HG02852 (cell line): ENCODE data around the gene ADAM10.
"Not testable (repeated sequence)": the region's sequence is repeated elsewhere in the genome, so short reads cannot be mapped to it uniquely, and the experiment has no call there.

Experiments used
- ATAC-seq: cut with Tn5 transposase; IDR thresholded peaks from one replicate; pipeline ENCODE4 v1.9.1; 2021; ENCODE audit warnings: mild to moderate bottlenecking, moderate library complexity; ENCODE audit not compliant: unreplicated experiment

ADAM10 gene

GRCh38 chr15:58677426-58677825 is 72.1 kb downstream of the ADAM10 start:
- ATAC-seq: no peak

DNA sequence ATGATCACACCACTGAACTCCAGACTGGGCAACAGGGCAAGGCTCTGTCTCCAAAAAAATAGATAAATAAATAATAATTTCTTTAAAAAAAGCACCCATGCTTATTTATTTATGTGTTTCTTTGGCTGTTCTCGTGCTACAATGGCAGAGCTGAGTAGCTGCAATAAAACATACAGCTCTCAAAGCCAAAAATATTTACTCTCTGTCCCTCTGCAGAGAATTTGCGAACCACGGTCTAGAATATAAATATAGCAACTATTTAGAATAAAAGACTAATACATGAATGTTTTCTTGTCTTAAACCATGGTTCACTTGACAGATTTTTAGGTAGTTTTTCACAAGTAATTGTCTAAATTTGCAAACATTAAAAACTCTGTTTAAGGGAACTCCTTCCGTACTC is 72.7 kb downstream of the ADAM10 start:
- no peak for ATAC-seq

- ATAC-seq: no peak
Observed at GRCh38 chr15:58671186-58671585, 78.3 kb downstream of the ADAM10 start.

GRCh38 chr15:58669108-58669507 is 80.4 kb downstream of the ADAM10 start:
- no peak for ATAC-seq

DNA sequence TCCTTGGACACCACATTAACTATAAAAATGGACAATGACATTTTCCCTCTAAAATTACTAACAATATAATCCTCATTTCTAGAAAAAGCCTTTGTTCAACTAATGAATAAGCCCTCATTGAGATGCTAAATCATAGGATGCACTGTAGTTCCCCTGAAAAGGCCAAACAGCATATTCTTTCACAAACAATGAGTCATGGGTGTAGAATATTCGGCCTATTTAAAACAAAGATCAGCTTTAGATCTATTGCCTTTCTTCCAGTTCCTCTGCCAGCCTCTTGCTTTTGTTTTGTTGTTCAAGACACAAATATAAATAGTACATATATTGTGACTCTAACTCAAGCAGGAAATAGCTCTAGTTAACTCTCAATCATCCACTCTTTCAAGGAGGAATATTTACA is 82.5 kb downstream of the ADAM10 start:
- ATAC-seq: no peak

DNA sequence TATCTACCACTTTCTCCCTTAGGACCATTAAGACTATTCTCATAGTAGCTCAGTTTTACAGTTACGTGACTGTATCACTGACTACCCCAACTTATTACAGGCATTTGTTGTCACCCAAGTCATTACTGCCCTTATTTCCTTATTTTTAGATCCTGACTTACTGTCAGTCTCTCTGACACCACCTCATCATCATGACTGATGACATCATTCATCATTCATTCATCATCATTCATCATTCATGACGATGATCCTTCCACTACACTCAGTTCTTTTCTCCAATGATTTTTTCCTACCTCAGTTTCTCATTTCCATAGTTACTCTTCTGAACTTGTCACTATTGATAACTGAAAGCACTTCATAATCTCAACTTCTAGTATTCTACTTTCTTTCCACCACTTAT is 83.8 kb downstream of the ADAM10 start:
- ATAC-seq: no peak

- no peak for ATAC-seq
Observed at GRCh38 chr15:58650102-58650501, 99.4 kb downstream of the ADAM10 start.

DNA sequence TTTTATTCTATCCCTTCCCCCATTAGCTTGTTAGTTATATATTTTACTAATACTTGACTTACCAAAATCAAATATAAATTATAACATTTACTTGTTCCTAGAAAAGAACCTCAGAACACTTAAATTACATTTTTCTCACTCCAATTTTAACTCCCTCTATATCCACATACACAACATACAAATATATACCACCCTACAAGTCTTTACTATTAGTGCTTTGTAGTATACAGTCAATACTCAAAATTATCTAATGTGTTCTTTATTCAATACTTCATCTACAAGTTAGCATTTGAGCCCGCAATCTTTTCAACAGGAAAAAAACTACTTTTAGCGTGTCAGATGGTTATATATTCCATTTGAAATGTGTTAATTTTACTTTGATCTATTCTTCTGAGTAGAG is 100.3 kb downstream of the ADAM10 start:
- no peak for ATAC-seq

DNA sequence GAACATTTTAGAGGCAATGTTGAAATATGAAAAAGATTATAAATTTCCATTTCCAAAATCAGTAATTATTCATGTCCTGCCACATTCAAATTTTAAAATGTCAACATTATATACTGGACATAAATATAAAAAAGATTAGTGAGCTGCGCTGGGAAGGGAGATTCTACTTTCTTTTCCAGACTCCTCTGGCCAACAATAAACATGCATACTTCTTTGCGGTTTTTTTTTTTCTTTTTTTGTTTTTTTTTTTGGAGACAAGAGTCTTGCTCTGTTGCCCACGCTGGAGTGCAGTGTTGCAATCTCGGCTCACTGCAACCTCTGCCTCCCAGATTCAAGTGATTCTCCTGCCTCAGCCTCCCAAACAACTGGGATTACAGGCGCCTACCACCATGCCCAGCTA is 105.5 kb downstream of the ADAM10 start:
- ATAC-seq: no peak

- ATAC-seq: no peak
Observed at GRCh38 chr15:58641660-58642059, 107.8 kb downstream of the ADAM10 start.

GRCh38 chr15:58639992-58640391 is 109.5 kb downstream of the ADAM10 start:
- no peak for ATAC-seq

DNA sequence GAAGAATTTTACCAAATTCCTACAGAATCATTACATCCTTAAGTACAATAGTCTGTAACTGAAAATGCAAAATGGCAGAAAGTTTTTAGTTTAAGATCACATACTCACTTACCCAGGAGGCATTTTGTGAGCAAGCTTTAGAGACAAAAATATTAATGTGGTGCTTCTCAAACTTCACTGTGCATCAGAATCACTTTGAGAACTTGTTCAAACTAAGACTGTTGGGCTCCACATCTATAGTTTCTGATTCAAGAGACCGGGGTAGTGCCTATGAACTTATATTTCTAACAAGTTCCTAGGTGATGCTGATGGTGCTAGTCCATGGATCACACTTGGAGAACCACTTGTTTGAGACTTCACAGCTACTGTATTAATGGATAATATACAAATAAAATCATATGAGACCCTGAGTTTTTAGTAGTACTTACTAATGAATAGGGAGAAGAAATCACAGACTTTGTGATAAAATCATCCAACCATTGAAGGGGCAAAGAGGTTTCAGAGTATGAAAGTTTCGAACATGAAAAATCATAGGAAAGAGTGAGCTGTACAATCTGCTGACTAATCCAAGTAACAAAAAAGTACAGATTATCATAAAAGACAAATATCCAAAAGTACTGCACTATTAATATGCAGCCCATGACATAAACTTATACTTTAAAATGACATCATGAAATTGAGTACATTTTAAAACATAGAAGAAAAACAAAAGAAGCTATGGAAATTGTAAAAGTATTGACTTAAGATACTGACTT is 110.3 kb downstream of the ADAM10 start:
- ATAC-seq: no peak

DNA sequence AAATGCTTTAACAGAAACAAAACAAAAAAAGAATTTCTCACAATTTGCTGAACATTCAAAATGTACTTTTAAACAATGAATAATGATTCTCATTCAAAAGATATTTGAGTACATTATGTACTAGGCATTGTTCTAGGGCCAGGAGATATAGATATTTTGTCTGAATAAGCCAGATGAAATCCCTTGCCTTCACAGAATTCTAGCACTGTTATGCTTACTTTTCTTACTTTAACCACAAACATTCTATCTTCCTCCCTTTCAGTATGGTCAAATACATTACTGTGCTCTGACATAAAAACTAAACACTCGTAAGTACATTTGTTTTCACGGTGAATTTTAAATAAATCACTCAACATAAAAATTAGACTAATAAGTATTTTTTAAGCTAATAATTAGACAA is 116.7 kb downstream of the ADAM10 start:
- ATAC-seq: no peak

GRCh38 chr15:58631319-58631718 is 118.2 kb downstream of the ADAM10 start:
- ATAC-seq: no peak

DNA sequence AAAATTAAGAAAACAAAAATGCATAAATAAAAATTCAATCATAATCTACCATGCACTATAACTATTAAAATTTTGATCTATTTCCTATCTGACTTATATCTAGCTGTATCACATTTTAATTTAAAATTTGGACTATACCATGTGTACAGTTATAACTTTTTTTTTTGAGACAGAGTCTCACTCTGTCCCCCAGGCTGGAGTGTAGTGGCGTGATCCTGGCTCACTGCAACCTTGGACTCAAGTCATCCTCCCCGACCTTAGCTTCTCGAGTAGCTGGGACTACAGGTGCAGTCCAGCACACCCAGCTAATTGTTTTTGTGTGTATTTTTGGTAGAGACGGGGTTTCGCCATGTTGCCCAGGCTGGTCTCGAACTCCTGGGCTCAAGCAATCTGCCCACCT is 119.9 kb downstream of the ADAM10 start:
- ATAC-seq: no peak

DNA sequence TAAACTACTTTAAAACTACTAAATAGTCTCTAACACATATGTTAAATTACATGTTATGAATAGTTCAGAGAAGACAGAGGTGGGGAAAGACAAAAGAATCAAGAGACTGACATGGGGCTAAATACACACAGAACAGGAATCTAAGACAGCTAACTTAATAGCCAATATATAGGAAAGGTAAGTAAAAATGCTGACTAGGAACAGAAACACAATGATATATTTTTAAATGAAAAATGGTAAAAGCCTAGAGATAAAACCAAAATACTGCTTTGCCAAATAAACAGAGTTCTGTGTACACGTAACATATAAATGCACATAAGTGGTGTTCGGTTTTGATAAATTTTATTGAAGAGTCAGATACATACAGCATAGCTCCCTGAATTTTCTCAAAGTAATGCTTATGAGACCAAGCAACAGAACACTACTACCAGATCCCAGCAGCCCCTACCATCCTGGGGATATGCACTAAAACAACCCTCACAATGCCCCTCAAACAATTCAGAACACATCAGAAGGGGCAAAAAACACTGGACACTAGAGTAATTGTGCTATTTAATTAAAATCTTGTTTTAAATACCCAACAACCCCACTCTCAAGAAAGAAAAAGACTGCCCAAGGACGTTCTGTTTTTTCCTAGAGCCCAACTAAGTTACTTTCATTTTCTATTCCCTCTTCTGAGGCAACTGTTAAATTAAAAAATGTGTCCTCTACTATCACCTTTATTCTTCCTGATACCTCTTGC is 121.1 kb downstream of the ADAM10 start:
- ATAC-seq: no peak

DNA sequence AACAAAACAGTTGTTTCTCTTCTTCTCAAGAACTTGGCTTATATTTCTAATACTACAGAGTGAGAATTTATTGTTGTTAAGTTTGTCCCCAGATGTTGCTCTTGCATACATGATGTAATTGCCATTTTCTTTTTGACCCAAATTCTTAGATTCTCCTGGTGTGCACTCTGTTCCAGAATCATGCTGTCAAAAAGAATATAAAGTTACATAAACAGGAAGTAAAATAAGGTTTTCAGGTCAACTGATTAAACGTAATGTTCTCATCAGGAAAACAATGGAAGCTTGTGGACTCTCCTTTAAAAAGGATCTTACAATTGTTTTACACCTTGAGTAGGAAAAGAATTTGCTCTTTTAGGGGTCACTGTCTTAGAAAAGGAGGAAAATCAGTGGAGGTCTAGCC is 121.8 kb downstream of the ADAM10 start:
- ATAC-seq: no peak

DNA sequence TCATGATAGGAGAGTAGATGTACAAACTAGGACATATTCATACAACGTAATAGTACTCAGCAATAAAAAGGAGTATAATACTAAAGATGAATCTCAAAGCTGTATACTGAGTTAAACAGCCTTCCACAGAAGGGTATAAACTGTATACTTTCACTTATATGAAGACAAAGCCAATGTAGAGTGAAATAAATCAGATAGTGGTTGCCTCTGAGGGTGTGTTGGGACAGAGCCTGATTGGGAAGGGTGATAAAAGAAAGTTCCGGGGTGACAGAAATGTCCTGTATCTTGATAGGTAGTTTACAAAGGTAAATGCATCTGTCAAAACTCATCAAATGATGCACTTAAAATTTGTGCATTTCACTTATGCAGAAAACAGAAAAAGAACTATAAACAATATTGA is 122.5 kb downstream of the ADAM10 start:
- no peak for ATAC-seq

GRCh38 chr15:58626378-58626777 is 123.1 kb downstream of the ADAM10 start:
- ATAC-seq: no peak

DNA sequence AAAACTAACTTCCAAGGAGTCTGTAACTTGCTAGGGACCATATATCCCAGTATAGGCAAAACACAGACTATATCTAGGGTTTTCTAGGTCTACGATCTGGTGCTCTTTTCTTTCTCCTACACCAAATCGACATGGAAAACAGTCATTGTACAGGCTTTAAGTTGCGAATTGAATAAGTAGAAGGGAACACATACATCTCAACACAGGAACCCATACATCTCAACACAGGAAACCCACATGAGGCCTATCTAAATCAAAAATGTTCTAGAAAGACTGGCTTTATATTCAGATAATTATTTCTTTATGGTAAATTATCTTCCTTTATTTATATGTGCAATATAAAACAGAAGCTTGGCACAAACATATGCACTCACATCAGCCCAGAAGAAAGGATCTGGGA is 126.6 kb downstream of the ADAM10 start:
- no peak for ATAC-seq

DNA sequence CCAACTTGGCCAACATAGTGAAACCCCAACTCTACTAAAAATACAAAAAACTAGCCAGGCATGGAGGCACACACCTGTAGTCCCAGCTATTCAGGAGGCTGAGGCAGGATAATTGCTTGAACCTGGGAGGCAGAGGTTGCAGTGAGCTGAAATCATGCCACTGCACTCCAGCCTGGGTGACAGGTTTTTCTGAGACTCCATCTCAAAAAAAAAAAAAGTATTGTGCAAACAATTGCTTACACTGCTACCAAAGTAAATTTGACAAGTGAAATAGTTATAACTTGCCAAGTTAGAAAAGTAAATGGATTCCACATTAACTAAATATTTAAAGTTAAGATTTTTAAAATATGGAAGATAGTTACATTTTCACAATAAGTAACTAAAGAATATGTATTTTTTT is 129.2 kb downstream of the ADAM10 start:
- not testable (repeated sequence) for ATAC-seq

DNA sequence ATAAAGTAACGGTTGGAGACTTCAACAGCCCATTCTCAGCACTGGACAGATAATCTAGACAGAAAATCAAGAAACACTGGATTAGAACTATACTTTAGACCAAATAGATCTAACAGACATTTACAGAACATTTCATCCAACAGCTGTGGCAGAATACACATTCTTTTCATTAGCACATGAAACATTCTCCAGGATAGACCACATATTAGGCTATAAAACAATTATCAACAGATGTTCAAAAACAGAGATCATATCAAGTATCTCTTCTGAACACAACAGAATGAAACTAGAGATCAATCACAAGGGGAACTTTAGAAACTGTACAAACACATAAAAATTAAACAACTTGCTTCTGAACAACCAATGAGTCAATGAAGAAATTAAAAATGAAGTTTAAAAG is 133.3 kb downstream of the ADAM10 start:
- no peak for ATAC-seq
